ENCODE measurements around the gene SPATS1. TPM values are rescaled to one million over a fixed set of nuclear protein-coding genes. Genes with fewer than 3 reads are reported as not detected.
"Not testable (repeated sequence)": the region's sequence is repeated elsewhere in the genome, so short reads cannot be mapped to it uniquely, and the experiment has no call there.

The SPATS1 gene
- total RNA-seq, 1 donor from 2014 or later = not detected

DNA sequence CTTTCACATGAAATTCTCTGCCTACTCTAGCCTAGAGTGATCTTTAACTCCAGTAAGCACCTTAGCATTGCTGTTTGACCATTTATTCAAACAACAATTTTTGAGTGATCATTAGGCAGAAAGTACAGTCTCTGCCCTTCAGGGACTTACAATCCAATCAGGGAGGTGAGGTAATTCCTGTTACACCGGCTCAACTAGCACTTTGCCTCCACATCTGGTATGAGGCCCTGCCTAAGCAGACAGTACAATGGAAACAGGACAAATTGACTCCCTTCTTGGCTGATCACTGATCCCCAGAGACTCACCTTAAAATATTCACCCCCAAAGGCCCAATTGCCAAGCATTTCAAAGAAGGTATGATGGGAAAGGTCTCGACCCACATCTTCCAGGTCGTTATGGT is 30.7 kb upstream of the SPATS1 start:
- no peak for DNase-seq

DNA sequence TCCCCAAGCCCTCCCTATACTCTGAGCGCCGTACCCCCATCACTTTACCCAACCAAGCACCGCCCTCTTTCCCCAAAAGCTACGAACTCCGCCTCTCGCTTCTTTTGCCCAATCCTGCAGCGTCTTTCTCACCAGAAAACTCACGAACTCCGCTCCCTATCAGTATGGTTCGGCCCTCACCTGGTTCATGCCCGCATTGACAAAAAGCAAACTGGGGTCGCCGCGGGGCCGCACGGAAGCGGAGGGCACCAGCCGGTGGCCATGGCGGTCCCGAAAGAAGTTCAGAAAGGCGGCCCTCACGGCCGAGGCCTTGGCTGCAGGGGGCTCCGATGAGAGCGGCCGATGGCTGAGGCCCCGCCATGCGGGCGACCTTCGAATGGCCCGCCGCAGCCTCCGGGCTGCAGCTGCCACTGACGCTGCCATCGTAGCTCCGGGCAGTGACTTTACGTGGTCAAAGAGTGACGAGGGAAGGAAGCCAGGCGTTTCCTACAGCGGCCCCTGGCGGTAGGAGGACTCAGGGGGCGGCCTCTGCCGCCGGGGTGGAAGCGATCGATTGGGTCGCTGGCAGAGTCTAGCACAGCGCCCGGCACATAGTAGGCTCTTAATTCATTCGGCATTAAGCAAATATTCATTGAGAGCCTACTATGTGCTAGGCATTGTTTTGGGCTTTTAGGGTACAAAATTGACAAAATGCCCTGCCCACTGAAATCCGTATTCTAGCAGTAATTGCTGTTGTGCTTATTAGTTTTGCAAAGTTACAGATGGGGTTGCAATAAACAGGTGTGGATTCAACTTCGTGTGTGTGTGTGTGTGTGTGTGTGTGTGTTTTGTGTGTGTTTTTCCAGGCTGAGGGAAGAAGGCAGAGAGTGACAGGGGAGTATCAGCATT is 29.3 kb upstream of the SPATS1 start, which contains the start of gene AARS2:
TSS of gene AARS2 (minus strand) at position 447 of the 888 bp plus-strand sequence. CDS start at position 423, 24 bp downstream.
- DNase-seq = peak; percentile 94

DNA sequence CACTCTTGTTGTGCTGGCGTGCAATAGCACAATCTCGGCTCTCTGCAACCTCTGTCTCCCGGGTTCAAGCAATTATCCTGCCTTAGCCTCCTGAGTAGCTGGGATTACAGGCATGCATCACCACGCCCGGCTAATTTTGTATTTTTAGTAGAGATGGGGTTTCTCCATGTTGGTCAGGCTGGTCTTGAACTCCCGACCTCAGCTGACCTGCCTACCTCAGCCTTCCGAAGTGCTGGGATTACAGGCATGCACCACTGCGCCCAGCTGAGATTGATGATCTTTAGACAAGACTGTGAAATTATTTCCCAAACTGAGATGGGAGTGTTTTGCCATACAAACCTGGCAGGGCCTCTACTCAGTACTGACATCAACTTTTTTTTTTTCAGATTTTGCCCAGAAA is 27.8 kb upstream of the SPATS1 start:
- DNase-seq = not testable (repeated sequence)

DNA sequence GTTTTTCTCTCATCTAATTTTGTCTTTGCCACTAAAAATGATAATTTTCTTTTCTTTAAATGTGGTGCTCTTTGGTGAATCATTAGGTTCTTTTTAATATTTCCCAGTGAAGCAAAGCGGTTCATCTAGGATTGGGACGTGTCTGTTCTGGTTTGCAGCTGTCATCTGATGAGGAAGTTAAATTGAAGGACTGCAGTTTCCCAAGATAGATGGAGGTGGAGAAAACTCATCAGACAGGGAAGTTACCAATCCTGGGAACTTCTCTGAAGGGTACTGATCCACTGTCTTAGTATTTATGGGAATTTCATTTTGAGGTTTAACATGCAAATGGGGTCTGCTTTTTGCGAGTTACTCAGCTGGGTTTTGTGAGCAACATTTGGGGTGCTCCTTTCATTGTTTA is 26.9 kb upstream of the SPATS1 start:
- no peak for DNase-seq

DNA sequence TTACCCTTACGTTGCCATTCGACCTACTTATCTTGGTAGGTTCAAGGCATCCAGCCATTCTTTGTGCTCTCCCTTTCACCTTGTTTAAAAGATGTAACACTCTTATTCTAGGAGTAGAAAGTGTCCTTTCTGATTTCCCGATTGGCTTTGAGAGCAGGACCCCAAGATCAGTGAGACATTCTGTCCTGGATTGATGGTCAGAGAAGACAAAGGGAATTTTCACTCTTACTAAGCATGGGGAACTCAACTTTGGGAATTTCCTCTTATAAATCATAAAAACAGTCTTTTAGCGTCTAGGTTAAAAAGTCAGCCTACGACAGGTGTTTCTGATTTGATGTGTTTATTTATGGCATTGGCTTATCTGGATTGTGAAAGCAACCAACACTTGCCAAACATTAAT is 26.5 kb upstream of the SPATS1 start:
- no peak for DNase-seq

GRCh38 chr6:44316481-44316880 is 26.0 kb upstream of the SPATS1 start:
- DNase-seq = no peak

GRCh38 chr6:44317136-44317631 is 25.3 kb upstream of the SPATS1 start:
- DNase-seq = not testable (repeated sequence)

DNA sequence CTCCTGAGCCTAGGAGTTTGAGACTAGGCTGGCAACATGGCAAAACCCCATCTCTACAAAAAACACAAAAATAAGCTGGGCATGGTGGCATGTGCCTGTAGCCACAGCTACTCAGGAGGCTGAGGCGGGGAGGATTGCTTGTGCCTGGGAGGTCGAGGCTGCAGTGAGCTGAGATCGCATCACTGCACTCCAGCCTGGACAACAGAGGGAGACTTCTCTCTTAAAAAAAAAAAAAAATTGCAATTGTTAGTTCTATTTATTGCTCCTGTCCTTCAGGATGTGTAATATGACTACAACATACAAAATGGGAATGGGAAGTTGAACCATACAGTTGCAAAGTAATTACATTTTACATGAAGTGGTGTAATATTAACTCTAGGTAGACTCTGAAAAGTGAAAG is 21.2 kb upstream of the SPATS1 start:
- no peak for DNase-seq

DNA sequence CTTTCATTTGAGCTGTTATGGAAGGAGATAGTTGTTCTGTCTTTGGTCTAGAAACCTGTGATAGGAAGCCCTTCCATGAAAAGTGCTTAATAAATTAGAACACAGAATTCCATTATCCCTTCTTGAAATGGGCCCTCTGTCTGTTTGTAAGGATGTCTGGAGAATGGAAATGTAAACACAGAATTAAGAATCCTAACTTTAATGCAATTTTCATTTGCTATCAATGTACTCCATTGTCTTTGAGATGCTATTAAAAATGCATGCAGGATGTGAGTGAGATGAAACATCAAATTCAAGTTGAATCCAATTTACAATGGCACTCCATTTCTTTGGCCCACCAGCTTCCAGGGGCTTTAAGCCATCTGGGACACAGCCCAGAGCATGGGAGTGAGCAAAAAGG is 15.4 kb upstream of the SPATS1 start:
- DNase-seq = no peak

- no peak for DNase-seq
Measured at GRCh38 chr6:44327760-44328159, 14.7 kb upstream of the SPATS1 start.

DNA sequence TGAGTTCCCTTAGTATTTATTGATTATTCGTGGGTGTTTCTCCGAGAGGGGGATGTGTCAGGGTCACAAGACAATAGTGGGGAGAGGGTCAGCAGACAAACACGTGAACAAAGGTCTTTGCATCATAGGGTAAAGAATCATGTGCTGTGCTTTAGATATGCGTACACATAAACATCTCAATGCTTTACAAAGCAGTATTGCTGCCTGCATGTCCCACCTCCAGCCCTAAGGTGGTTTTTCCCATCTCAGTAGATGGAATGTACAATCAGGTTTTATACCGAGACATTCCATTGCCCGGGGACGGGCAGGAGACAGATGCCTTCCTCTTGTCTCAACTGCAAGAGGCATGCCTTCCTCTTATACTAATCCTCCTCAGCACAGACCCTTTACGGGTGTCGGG is 14.2 kb upstream of the SPATS1 start:
- DNase-seq = not testable (repeated sequence)

DNA sequence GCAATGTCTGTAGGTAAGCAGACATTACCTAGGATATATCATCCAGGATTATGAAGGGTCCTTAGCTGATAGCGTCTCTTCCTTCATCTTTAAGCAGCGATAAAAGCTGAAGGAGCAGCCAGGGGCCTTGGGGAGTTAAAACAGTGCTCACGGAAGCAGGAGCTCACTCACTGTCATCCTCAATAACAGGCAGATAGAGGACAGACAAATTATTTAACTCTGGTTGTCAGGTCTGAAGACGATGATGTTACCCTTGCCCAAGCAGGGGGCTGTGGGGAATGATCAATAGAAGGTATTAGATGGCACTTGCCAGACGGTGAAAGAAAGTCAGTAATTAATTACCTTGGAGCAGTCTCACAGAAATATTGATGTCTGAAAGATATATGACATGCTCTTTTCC is 12.6 kb upstream of the SPATS1 start:
- no peak for DNase-seq

DNA sequence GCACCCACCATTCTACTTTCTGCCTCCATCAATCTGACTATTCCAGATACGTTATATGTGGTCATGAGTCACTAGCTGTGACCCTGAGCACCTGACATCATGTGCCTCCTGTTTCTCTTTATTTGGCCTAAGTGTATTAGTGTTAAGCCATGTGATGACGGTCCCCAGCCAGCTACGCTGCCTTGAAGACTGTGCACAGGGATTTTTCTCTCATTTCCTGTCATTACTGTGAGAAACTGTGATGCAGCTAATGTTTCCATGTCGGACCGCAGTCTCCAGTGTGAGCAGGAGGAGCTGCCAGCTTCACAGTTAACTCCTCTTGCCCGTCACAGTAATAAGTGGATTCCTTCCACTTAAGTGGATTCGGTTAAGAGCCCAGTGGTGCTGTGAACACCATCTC is 9.9 kb upstream of the SPATS1 start:
- peak; percentile 46 for DNase-seq

DNA sequence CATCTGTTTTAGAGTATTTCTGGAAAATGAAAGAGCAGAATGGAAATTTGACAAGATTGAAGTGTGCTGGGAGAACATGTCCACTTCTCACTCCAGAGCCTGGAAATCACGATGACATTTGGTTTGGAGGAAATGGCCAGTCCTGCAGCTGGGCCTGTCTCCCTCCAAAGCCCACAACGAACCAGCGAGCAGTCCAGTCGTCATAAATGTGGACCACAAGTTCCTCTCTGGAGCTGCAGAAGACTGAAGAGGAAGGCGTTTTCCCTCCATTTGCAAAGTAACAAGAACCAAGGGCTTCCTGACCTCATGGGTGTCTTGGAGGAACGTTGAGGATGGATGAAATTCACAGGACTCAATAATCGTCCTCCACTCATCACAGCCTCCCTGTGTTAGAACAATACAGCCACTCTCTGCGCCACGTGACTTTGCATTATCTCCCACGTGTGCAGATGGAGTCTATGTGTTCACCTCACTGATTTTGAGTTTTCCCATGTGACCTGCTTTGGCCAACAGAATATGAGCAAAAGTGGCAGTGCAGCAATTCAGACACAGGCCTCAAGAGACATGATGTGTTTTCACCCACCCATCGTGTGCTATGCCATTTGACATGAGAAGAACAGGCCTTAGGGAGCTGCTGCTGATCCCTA is 9.1 kb upstream of the SPATS1 start:
- peak; percentile 43 for DNase-seq

GRCh38 chr6:44333942-44334341 is 8.5 kb upstream of the SPATS1 start:
- no peak for DNase-seq

DNA sequence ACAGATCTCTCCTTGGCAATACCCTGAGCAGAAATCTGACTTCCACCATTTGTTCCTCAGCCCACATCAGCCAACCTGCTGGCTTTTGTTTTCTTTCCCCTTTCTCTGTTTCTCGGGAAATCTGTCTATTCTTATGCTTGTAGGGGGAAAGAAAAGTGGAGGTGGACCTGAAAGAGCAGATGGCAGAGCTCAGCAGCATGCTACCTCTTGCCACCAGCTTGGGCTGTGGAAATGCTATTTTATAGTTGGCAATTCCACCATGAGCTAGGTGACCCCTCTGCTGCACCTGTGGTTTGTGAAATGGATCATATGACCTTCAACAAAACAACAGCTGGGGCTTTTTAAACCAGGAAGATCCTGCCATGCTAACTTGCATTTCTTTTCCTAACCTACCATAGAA is 6.8 kb upstream of the SPATS1 start:
- DNase-seq = no peak

DNA sequence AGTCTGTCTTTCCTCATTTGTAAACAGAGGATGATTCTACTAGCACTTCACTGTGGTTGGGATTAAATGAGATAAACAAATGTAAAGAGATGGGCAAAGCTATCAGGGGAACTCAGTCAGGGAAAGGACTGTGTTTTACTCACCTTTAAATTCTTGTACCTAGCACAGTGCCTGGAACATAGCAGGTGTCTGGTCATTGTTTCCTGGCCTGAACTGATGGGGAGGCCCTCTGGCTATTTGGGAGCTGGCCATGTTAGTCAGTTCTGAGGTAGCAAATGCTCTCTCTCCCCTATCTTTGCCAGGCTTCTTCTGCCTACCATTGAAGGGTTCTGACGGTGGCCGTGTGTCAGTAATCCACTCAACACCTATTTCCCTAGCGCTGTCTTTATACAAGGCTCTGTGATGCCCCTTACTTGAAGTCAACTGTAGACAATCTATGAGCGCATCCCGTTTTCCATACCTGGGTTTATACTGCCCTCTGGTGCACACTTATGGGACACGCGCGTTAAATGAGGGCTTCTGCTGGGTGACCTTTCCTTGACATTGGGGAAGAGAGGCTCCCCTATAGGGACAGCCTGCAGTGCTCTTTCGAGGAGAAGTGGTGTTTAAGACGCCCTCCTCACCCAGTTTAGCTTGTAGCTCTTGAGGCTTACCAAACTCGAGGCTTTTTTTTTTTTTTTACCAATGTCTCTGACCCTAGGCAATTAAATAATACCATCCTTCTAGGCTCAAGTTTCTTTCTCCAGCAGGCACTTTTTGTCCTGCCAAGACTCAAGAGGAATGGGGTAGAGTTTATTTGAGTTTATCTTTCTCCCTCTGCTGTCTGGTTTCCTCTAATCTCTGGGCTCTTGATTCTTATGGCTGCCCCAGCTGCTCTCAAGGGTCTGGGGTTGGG is 4.0 kb upstream of the SPATS1 start:
- peak; percentile 86 for DNase-seq

DNA sequence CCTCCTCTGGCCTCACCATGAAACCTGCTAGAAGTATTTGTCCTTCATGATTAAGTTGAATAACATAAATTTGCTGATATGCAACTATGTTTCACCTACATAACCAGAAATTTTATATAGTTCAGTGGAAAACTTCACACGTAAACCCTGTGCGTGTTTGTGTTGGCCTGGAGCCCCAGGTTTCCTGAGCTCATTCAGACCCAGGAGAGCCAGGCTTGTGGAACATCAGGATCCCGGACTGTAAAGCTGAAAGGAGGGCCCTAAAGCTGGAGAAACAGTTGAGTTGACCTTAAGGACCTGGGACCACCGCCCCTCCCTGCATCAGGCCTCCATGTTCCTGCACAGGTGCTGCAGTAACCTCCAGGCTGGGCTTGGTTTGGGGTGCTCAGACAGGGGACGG is 3.1 kb upstream of the SPATS1 start:
- DNase-seq = peak; percentile 35

DNA sequence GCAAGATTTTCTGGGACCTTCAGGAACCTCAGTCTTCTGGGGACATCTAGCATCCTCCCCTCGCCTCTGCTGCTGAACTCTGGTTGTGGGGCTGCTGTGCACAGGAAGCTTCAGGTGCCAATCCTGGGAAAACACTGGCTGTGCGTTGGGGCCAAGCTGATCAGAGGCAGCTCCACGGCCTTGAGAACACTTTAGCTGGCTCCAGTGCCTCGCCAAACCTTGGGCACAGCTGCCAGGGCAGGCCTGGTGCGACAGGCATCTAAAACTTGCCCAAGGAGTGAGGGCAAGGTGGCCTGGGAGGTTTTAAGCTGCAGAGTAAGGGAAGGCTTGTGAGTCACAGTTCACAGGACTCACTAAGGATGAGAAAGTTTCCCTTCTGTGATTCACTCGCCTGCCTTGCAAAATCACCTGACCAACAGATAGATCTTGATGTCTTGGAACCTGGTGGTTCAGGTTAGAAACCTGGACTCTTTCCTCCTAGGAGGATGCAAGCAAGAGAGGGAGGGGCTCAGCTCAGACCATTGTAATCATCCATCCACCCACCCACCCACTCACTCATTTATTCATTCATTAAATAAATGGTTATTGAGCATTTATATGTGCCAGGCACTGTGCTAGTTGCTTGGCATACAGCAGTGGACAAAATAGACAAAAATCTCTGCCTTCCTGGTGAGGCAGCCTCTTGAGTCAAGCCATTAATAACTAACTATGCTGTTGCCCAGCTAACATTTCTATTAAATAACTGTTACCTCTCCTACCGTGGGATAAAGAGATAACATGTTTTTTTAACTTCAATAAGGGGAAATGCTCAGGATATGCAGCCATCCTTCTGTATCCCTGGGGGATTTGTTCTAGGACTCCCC is 2.5 kb upstream of the SPATS1 start:
- no peak for DNase-seq

DNA sequence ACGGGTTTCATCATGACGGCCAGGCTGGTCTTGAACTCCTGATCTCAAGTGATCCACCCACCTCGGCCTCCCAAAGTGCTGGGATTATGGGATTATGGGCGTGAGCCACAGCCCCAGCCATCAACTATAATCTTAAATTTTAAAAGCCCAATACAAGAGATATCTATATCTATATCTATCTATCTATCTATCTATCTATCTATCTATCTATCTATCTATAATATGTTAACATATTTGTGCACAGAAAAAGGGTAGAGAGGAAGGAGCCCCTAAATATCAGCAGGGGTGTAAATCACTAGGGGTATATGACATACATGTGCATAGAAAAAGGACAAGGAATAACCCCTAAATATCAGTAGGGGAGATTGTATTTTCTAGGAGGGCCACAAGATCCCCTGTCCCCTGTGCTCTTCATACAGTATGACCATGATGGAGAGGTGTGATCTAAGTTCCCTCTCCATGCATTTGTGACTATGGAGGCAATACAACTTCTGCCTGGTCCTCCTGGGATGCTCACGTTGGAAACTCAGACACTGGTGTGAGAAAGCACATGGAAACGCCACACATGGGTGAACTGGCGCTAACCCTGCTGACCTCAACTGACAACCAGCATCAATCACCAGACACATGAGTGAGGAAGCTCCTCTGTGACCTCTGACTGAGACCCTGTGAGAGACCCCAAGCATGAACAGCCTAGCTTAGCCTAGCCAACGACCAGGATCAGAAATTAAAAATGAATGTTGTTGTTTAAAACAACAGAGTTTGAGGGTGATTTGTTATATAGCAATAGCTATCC is 1.2 kb upstream of the SPATS1 start:
- DNase-seq = no peak

- peak; percentile 40 for DNase-seq
Measured at GRCh38 chr6:44342052-44342451, 398 bp upstream of the SPATS1 start.

Measured in tongue (tissue), 2 donors.